Psoas muscle (tissue), 8 donors: ENCODE data around the gene HCN3. TPM values are rescaled to one million over a fixed set of nuclear protein-coding genes. Genes with fewer than 3 reads are reported as not detected.

ENCODE experiments used
- ATAC-seq, 4 donors: fragments of 200-7000 bp; cut with Tn5 transposase; one replicate each; pipeline ENCODE4 v1.9.1; 2020; ENCODE audit warnings: moderate library complexity in 3 of 4, mild to moderate bottlenecking in 2 of 4
- DNase-seq, 2 donors: peaks; one replicate each; pipeline ENCODE4 v3.0.0-alpha.2; 2020
- H3K27ac ChIP-seq: fragments of 200-600 bp; one replicate; pipeline ENCODE4 v1.8.0; 2022
- H3K27me3 ChIP-seq, 3 donors: fragments of 200-600 bp in 1 of 3; one replicate each; pipeline versions ENCODE4 v1.6.1 to v1.8.0; 2013 to 2022; ENCODE audit warnings: low read length in 2 of 3, mild to moderate bottlenecking in 2 of 3, moderate library complexity in 1 of 3; ENCODE audit not compliant: insufficient read depth in 3 of 3
- H3K36me3 ChIP-seq, 2 donors: fragments of 200-600 bp in 1 of 2; one replicate each; pipeline versions ENCODE4 v1.6.1 to v1.8.0; 2013 to 2022; ENCODE audit warnings: low read depth in 1 of 2, mild to moderate bottlenecking in 1 of 2, moderate library complexity in 1 of 2; ENCODE audit not compliant: insufficient read depth in 1 of 2
- H3K4me1 ChIP-seq: fragments of 200-600 bp; one replicate; pipeline ENCODE4 v1.8.0; 2022
- H3K4me3 ChIP-seq: fragments of 200-600 bp; one replicate; pipeline ENCODE4 v1.8.0; 2022; ENCODE audit warnings: mild to moderate bottlenecking
- H3K9me3 ChIP-seq: fragments of 200-600 bp; one replicate; pipeline ENCODE4 v1.8.0; 2022
- WGBS, 3 donors: extraction: QIAGEN DNeasy Blood & Tissue Kit; methylation state at CpG; one replicate each; pipeline versions ENCODE4 v1.1.6 to v1.1.7; 2013; 5-methylcytosine and 5-hydroxymethylcytosine counted together
- intact Hi-C, 2 donors: fragments of 100-400 bp; cut with DNase I; formaldehyde crosslinking; loops; one replicate each; pipeline versions ENCODE4 v1.11.0 to v1.14.2; 2022
- polyA plus RNA-seq, 3 donors: library from polyadenylated mRNA; stranded (reverse); fragments of 200-250 nt; gene quantifications; one replicate each; pipeline ENCODE4 v1.2.3, GENCODE V29; 2013
- total RNA-seq, 4 donors: library from RNA; stranded (reverse); fragmentation: NEBNext Ultra II Directional in 2 of 4; extraction: Animal tissue kit (Norgen Biotek cat#: 25700) in 2 of 4; gene quantifications; one replicate each; pipeline versions ENCODE4 v1.2.1 to v1.2.4, GENCODE V29; 2021 to 2023
- TF ChIP-seq, protein P1 (sequence below): fragments of 200-600 bp; IDR thresholded peaks from one replicate; pipeline ENCODE4 v1.8.0; 2022; ENCODE audit warnings: antibody characterized with exemption
- donor health status: healthy with polysubstance abuse.
- donor health status: DM: no; HTN: no; CAD: no; lungs with moderate emphysema.
- donor health status: Bipolar disorder and iron deficiency.
- donor health status: healthy.
- donor health status: DM: yes; HTN: yes; CAD: no.
- donor health status: DM: no; HTN: no; CAD: no.
- donor health status: DM: no; HTN: no; CAD: no.
- donor health status: DM: yes; HTN: yes; CAD: no.

HCN3 gene
- total and polyA plus RNA-seq, 7 donors: 0.27 to 0.97 (median 0.45) TPM; not detected in 1

DNA sequence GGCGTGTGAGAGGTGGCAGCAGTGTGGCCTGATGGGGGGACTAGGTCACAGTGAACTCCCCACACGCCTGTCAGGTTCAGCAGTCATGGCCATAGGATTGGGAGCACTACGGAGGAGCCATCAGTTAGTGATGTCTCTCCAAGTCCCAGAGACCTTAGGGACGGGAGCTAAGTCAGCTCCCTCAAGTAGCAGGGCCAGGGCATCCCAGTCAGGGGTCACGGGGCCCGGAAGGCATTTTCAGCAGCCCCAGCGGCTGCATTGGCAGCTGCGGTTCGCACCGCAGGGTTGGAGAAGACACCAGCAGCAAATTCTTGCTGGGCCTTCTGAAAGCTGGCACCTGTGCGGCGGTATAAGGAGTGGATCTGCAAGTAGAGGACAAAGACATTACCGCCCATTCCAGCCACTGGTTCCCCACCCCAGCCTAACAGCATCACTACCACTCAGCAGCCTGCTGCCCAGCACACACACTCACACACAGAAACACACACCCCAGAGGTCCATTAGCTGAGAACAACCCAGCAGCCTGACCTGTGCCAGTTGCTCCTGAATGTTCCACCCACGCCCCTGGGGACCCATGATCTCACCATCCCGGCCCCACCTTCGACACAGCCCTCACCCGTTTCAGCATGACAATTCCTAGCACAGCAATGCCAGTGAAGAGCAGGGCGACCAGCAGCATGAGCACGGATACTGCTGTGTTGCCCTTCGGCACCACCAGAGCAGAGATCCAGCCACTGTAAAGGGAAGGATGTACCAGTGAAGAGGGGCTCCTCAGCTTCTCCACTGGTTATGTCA is 21.0 kb upstream of the HCN3 start:
- peaks cover 28% of the 10 kb centered on the region for H3K4me1 ChIP-seq
- peak in 2 of 4 donors; percentile 6 to 7 for ATAC-seq
- peak overlapping the region; percentile 94 for H3K27ac ChIP-seq
- DNase-seq: no peak
- peak overlapping the region; percentile 94 for H3K4me3 ChIP-seq
- no peaks in the 10 kb centered on the region for H3K9me3 ChIP-seq
- intact Hi-C loops: no loop called here
- 66 to 73% (median 72%) methylated on average over 20 of the region's 20 CpGs for WGBS, 3 donors
- peaks cover 0 to 49% of the 10 kb centered on the region in 2 donors for H3K36me3 ChIP-seq
- no peaks in the 10 kb centered on the region for H3K27me3 ChIP-seq
- TF ChIP-seq, protein P1, sequence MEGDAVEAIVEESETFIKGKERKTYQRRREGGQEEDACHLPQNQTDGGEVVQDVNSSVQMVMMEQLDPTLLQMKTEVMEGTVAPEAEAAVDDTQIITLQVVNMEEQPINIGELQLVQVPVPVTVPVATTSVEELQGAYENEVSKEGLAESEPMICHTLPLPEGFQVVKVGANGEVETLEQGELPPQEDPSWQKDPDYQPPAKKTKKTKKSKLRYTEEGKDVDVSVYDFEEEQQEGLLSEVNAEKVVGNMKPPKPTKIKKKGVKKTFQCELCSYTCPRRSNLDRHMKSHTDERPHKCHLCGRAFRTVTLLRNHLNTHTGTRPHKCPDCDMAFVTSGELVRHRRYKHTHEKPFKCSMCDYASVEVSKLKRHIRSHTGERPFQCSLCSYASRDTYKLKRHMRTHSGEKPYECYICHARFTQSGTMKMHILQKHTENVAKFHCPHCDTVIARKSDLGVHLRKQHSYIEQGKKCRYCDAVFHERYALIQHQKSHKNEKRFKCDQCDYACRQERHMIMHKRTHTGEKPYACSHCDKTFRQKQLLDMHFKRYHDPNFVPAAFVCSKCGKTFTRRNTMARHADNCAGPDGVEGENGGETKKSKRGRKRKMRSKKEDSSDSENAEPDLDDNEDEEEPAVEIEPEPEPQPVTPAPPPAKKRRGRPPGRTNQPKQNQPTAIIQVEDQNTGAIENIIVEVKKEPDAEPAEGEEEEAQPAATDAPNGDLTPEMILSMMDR: no peak

DNA sequence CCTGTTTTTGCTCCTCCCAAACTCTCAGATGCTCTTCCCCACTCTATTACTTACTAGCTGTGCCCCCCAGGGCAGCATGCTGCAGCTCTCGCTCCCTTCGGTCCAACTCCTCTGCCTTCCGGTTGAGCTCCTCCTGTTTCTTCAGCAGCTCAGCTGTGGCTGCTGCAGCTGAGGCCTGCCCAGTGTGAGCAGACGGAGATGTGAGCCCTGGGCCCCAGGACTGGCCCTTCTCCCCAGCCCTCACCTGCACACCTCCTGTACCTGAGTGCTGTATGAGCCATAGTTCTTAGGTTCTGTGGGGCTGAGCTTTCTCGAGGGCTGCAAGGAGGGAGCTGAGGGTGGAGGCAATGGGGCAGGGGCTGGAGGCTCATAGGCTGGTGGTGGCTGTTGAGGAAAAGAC is 17.0 kb upstream of the HCN3 start:
- intact Hi-C loops: no loop called here
- Histone ChIP-seq H3K4me1 (peaks cover 24% of the 10 kb centered on the region), H3K9me3 (no peaks in the 10 kb centered on the region), H3K27me3 (no peaks in the 10 kb centered on the region), H3K27ac (no peak overlapping the region), H3K4me3 (no peak overlapping the region), H3K36me3 (peaks cover 4 to 74% of the 10 kb centered on the region in 2 donors)
- no peak for ATAC-seq
- 90 to 97% (median 91%) methylated on average over 5 of the region's 5 CpGs for WGBS, 3 donors
- no peak for DNase-seq
- TF ChIP-seq, protein P1: no peak

DNA sequence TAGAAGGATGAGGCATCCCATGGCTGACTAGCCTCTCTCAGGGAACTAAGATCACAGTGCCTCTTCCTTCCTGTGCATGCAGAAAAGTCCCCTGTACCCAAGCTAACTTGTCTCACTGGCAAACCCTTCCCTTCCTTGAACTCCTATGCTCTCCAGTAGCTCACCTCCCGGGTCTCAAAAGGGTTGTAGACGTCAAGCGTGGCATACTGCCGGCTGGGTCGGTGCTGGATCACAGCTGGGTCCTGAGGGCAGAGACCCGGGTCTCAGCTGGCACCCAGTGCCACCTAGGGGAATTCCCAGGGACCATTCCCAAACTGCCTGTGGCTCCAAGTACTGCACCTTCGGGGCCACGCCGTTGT is 15.8 kb upstream of the HCN3 start:
- TF ChIP-seq, protein P1: no peak
- H3K9me3 ChIP-seq: no peaks in the 10 kb centered on the region
- peaks cover 18% of the 10 kb centered on the region for H3K4me1 ChIP-seq
- H3K4me3 ChIP-seq: peak overlapping the region; percentile 99
- peak in 1 of 2 donors; percentile 59 for DNase-seq
- no peaks in the 10 kb centered on the region for H3K27me3 ChIP-seq
- 0 to 1% (median 1%) methylated on average over 9 of the region's 9 CpGs for WGBS, 3 donors
- intact Hi-C loops: no loop called here
- peak overlapping the region; percentile 93 for H3K27ac ChIP-seq
- ATAC-seq: no peak
- H3K36me3 ChIP-seq: peaks cover 9 to 81% of the 10 kb centered on the region in 2 donors

DNA sequence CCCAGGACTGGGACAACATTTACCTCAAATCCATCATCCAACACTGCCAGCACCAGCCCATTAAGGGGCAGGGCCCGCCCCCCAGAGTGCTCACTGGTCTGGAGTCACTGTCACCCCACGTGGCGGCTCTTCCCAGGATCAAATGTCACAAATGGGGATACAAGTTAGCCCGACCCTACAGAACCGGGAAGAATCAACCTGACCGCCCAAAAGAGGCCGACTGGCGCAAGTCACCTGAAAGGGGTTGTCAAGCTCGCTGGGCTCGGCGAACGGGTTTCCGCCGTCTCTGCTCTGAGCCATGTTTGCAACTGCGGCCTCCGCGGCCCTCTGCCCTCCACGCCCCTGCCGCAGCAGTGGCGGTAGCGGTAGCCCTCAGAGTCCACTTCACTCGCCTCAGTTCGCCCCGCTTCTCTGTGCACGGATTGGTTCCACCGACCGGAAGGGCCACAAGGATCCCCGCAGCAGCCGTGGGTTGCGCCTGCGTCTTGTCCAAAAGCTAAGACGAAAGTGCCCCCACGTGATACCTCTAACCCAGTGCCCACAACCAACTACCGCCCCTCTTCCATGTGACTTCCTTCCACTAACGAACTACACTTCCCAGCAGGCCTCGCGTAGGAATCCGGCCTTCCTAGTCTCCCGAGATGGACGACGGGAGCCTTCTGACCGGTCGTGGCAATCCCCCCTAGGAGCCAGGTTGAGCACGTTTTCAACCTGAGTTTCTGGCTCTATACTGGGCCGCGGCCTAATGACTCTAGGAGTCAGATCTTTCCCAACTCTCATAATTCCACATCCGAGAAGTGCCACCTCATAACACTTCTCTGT is 15.2 kb upstream of the HCN3 start, which contains the start of gene SCAMP3:
TSS of gene SCAMP3 (minus strand) at position 509 of the 822 bp plus-strand sequence. CDS start at position 300, 209 bp downstream.
- Histone ChIP-seq H3K27me3 (no peaks in the 10 kb centered on the region), H3K4me1 (peaks cover 18% of the 10 kb centered on the region), H3K9me3 (no peaks in the 10 kb centered on the region), H3K4me3 (peak within 1 kb of the TSS; percentile 99), H3K36me3 (peaks cover 9 to 81% of the 10 kb centered on the region in 2 donors), H3K27ac (peak within 1 kb of the TSS; percentile 93)
- intact Hi-C loops: no loop called here
- 0 to 1% (median 0%) methylated on average over 42 to 47 of the region's 47 CpGs for WGBS, 3 donors
- TF ChIP-seq, protein P1: no peak
- ATAC-seq (peak; percentile 98), DNase-seq (peak; percentile 94 to 95)
